ENCODE measurements around the gene FCMR.

FCMR gene

DNA sequence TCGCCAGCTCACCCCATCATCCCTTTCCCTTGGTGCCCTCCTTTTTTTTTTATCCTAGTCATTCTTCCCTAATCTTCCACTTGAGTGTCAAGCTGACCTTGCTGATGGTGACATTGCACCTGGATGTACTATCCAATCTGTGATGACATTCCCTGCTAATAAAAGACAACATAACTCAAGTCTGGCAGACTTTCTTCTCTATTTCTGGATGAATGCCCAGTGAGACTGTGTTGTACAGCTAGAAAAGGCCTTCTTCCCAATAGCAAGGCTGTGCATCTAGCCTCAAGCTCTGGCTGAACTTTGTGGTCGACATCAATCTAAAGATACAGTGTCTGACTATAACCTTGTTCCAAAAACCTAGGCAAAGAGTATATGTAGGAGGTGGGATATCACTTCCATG, 18.1 kb downstream of the FCMR start:
- DNase-seq (ENCODE audit: low read depth in 2 of 2, low spot score in 1 of 2): no peak

DNA sequence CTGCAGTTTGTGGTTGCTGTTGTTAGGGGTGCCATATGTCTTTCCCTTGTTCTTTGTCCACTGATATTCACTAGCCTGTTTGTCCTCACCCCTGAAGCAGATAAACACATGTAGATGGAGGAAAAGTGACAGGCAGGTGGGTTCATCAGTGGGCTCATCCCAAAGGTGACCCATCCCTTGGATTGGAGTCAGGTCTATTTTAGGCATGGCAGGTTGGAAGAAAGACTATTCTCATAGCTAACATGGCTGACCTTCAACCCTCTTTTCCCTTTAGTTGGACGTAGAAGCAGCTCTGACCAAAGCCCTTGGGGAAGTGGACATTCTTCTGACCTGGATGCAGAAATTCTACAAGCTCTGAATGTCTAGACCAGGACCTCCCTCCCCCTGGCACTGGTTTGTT, 19.0 kb downstream of the FCMR start:
- DNase-seq (ENCODE audit: low read depth in 2 of 2, low spot score in 1 of 2): no peak

DNA sequence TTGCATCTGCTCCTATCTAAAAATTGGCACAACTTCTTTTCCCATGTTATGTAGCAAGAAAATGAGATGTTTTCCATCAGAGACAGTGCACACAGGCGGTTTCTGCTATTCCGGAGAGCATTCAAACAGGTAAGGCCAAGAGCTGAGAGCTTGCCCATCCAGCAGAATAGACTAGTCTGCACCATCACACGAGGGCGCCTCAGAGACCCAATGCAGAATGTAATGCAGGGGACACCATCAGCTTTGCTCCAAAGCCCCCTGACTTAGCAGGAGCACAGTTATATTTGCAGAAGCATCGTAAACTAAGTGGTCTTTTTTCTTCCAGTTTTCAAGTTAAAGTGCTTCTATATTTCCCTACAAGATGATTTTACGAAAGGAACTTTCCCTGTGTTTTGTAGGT, 19.8 kb downstream of the FCMR start:
- no peak for DNase-seq (ENCODE audit: low read depth in 2 of 2, low spot score in 1 of 2)

DNA sequence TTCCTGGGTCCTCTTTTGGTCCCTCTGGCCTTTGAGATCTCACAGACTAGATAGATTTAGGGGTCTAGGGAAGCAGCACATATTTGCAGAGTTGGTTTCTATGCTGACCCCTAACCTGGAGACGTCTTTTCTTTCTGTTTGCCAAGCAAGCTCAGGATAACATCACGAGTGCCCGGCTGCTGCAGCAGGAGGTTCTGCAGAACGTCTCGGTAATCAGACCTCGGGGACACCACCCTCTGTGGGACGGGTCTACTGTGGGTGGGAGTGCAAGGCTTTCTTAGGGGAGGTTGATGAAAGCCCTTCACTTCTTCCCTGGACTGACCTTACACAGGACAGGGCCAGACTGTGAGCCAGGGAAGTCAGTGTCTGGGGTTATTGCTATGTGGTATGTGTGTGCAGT, 21.6 kb downstream of the FCMR start:
- no peak for DNase-seq (ENCODE audit: low read depth in 2 of 2, low spot score in 1 of 2)

DNA sequence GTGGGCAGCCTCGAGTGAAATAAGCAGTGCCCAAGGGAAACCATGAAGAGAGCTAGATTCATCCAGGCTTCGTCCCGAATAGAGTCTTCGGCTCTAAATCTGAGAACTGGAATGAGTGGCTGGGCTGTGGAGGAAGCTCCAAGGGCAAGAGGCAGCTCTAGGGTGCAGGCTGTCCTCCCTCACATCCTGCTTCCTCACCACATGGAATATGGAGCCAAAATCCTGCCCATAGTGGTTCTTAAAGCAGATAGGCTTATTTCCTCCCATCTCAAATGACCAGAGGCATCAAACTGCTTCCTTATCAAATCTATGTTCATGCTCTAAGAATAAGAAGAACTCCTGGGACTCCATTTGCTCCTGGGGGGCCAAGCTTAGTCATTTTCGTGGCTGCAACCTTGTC, 22.0 kb downstream of the FCMR start:
- DNase-seq (ENCODE audit: low read depth in 2 of 2, low spot score in 1 of 2): no peak

DNA sequence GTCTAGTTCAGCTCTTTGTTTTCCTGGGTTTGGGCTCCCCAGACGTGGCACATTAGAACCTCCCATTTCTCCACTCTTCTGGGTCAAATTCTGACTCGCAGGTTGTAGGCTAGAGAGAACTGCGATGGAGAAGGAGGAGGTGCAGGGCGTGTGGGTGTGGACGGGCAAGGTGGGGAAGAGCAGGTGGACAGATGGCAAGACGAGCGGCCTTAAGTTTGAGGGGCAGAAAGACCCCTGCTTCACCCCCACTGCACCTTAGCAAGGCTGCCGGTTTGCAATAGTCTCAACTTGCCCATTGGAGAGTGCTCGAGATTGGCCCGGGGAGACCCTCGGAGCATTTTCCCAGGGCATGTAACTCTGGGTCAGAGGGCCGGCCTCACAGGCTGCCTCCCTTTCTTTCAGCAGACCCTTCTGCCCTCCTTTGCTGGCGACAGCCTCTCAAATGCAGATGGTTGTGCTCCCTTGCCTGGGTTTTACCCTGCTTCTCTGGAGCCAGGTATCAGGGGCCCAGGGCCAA, 22.8 kb downstream of the FCMR start:
- DNase-seq (ENCODE audit: low read depth in 2 of 2, low spot score in 1 of 2): no peak

DNA sequence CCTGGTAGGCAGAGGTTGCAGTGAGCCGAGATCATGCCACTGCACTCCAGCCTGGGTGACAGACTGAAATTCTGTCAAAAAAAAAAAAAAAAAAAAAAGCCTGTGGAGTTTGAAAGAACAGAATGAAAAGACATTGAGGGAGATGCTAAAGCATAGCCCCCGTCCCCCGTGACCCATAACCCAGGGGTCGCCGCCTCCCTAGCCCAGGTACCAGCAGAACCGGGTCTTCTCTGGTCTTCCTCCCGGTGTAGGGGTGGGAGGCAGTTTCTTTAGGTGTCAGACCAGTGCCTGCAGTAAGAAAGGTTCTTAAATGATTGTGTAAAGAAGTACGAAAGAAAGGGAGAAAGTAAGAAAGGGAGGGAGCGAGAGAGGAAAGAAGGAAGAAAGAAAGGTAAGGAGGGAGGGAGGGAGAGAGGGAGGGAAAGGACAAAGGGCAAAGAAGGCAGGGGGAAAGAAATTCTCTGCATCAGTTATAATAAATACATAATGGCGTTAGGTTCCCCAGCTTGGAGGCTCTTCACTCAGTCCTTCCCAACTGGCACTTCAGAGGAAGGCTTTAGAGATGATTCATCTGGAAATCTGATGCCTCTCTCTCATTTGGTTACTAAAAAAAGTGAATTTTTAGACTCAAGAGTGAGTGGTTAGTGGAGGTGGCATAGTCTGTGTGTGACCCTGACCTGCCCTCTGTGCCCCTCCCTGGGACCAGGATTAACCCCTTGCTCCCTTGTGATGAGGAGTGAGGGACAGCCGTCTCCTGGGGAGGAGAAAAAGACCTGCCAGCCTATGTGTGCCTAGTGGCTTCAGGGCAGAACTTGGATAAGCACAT, 23.4 kb downstream of the FCMR start:
- no peak for DNase-seq (ENCODE audit: low read depth in 2 of 2, low spot score in 1 of 2)

DNA sequence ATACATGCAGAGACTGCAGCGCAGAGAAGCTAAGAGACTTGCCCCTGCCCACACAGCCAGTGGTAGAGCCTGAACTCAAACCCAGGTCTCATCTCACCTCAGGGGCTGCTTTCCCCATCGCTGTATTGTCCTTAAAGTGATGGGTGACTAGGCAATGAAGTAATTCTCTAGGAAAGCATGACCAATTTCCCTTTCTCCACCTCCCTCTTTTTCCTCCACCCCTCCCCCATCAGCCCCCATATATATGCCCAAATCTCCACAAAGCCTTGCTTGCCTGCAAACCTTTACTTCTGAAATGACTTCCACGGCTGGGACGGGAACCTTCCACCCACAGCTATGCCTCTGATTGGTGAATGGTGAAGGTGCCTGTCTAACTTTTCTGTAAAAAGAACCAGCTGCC, 24.6 kb downstream of the FCMR start, which contains the start of gene IL24:
TSS of gene IL24 (plus strand) at position 269 of the 400 bp plus-strand sequence. CDS start 390 bp downstream, outside the sequence.
- DNase-seq (ENCODE audit: low read depth in 2 of 2, low spot score in 1 of 2): no peak

DNA sequence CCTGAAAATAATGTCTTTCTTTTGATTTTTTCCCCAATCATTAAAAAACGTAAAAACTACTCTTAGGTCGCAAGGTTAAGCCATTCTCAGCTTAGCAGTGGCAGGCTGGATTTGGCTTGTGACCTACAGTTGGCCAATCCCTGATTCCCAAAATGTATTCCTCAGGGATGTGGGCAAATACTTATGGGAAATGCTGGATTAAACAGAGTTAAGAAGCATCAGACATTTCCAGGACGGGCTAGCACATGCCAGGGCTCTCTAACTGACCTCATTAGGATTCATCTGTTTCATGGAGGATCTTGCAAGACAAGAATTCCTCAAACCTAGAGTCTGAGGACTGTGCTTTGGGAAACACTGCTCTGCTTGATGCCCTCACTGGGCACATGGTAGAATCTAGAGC, 25.5 kb downstream of the FCMR start:
- DNase-seq (ENCODE audit: low read depth in 2 of 2, low spot score in 1 of 2): no peak

DNA sequence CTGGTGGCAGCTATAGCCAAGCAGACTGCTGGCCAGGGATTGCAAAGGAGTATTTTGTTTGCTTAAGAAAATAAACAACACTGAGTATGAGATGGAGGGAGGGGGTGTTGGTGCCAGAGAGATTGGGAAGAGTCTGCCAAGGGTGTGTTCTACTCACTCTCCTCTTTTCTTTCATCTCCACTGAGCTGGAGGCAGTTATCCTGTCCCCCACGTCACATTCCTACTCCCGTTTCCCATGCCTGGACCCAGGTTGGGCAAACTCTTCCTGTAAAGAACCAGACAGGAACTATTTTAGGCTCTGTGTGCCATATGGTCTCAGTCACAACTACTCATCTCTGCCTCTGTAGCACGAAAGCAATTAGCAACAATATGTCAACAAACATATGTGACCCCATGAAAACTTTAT, 25.9 kb downstream of the FCMR start:
- no peak for DNase-seq (ENCODE audit: low read depth in 2 of 2, low spot score in 1 of 2)

DNA sequence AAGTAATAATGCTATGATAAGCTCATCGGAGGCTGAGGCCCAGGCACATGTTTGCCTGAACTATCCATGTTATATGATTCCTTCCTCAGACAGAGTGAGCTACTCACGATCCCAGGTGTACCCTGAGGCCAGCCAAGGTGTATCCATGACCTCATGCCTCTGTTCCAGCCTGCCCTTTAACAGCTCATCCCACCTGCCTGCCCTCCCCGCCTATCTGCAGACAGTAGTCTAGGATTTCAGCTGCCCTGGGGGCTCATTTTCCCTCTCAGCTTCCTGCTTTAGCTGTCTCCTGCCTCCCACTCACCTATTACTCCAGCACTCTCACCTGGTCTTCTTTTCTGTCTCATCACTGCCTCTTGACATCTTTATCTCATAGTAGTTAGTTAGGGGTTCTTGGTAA, 26.4 kb downstream of the FCMR start:
- no peak for DNase-seq (ENCODE audit: low read depth in 2 of 2, low spot score in 1 of 2)

DNA sequence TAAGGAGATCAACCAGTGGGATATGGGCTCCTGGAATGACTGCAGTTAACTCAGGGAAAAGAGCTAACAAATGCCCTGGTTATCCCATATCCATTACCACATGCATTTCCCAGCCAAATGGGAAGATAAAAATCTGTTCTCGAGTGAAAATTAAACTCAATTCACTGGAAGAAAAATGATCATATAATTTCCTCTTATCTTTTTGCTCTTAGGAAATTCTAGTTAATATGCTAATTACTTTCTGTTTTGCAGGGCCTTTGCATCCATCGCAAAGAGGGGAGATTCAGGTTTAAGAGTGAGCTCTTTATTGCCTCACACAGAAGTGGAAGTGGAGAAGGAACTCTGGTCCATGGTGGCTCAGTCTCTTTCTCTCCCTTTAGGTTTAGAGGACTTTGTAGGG, 28.4 kb downstream of the FCMR start:
- DNase-seq (ENCODE audit: low read depth in 2 of 2, low spot score in 1 of 2): no peak

DNA sequence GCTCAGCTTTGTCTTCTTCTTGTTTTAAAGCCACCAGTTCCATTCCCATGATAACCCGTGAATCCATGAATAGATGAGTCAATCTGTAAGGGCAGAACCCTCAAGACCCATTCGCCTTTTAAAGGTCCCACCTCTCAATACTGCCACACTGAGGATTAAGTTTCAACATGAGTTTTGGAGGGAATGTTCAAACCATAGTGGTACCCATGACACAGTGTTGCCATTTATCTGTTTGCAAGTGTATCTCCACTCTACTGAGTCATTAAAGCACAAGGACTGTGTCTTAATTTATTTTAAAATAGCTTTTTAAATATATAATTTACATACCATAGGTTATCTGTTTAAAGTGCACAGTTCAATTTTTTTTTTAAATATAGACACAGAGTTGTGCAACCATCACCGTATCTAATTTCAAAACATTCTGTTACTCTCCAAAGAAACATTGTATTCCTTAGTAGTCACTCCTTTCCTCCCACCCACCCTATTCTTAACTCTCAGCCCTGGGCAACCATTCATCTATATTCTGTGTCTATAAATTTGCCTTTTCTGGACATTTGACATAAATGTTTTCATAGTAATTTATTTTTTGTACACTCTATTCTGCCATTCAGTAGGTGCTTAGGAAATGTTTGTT, 29.3 kb downstream of the FCMR start:
- DNase-seq (ENCODE audit: low read depth in 2 of 2, low spot score in 1 of 2): no peak

DNA sequence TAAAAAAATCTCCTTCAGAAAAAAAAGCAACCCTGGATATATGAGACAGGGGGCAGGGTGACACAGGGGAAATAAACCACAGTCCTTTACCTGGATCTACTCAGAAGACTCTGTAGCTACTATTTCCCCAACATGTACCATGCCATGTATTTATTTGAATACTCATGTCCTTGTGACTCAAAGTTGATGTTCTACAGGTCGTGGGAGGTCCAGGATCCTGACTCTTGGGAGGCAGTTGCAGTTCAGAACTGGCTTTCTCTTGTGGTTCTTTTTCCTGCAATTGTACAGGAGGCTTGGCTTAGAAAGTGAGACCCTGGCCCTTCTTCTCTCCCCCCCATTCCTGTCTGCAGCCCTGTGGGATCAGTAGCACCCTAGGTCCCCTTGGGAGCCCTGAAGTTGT, 30.3 kb downstream of the FCMR start:
- no peak for DNase-seq (ENCODE audit: low read depth in 2 of 2, low spot score in 1 of 2)

DNA sequence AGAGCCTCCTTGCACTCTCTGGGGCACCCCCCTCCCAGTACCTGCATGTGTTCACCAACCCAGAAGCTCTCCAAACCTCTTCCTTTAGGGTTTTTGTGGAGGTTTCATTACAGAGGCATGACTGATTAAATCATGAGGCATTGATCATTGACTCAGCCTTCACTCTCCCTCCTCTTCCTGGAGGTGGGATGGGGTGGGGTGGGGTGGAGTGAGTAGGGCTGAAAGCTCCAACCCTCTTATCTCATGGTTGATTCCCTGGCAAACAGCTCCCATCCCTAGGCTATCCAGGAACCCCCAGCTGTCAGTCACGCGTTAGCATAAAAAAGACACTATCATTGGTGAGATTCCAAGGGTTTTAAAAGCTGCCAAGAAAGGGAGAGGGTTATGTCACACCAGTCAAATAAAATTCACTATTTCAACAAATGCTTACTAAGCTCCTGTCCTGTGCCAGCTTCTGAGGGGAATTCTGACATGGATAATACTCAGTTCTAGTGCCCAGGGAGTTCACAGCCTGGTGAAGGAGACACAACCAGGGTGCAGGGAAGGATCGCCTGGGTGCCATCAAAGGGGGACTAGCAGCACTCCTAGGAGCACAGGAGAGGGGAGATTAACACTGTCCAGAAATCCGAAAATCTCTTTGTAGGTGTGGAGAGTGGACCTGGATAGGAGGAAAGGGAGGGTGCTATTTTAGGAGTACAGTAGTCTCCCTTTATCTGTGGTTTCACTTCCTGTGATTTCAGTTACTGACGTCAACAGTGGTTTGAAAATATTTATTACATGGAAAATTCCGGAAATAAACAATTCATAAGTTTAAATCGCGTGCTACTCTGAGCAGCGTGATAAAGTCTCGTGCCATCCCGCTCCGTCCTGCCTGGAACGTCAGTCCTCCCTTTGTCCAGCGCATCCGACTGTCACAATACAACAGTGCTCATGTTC, 31.3 kb downstream of the FCMR start:
- no peak for DNase-seq (ENCODE audit: low read depth in 2 of 2, low spot score in 1 of 2)

DNA sequence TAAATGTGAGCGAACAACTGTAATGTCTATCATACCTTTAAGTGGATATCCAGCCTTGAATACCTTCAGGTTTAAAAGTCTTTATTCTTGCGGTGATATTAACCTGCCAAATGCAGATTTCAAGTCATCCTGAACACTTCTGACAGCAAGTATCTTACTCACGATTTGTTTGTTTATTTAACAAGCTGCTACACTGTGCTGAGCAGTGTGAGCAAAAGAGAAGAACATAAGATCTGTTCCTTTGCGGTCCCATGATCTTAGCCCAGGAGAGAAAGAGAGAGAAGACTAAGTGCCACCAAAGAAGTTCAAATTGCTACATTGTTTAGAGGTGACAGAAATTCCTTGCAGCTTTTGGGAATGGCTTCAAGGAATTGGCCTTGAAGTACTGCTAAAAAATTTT, 34.0 kb downstream of the FCMR start:
- DNase-seq (ENCODE audit: low read depth in 2 of 2, low spot score in 1 of 2): no peak

DNA sequence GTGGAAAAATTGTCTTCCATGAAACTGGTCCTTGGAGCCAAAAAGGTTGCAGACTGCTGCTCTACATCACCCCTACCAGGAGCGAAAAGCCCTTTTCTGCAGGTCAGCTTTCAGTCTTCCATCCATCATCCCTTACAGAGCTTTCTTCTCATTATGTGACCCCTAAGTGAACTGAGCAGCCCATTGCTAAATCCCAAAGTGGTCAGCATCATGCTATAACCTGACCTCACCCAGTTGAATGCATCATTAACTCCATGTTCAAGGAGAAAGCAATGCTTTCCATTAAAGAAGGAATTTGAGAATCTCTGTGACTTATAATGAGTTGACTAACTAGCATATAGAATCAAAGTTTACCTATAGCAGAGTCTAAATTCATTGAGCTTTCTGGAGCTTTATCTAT, 34.9 kb downstream of the FCMR start:
- no peak for DNase-seq (ENCODE audit: low read depth in 2 of 2, low spot score in 1 of 2)

DNA sequence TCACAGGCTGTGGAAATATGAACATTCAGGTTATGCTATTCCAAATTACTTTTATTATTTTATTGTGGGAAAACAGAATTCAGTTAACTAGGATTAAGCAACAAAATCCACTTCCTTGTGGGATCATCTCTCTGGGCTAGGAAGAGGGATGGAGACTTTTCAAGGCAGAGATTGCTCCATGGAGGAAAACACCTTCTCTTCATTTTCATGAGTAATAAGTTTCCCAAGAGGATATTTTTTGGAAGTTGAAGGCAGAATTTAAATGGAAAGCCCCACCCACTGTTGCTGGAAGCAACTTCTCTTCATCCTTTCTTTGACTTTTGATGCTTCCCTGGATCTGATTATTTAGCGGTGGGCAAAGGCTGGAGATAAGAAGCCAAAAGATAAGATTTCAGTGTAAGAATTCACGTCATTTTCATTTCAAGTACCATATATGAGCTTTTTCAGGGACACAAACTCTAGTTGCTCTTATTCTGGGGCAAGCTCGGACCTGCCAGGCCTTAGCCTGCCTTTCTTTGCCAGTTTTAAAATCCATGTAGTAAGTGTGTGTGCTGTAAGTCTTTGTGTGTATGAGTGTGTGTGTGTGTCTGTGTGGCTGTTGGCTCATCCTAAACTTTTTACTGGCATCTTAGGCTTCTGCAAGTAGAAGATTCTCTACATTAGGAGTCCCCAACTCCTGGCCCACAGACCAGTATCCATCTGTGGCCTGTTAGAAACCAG, 36.2 kb downstream of the FCMR start:
- DNase-seq (ENCODE audit: low read depth in 2 of 2, low spot score in 1 of 2): no peak

DNA sequence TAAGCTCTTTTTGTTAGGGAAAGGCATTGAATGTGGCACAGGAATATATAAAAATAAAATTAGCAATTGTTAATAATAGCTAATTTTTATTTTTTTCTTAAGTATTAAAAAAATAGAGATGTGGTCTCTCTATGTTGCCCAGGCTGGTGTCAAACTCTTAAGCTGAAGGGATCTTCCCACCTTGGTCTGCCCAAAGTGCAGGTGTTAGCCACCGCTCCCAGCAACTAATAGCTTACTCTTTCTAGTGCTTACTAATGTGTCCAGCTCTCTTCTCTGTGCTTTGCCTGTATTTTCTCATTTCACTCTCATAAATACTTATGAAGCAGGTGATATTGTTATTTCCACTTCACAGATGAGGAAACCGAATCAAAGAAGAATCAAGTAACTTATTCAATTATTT, 37.9 kb downstream of the FCMR start:
- no peak for DNase-seq (ENCODE audit: low read depth in 2 of 2, low spot score in 1 of 2)

DNA sequence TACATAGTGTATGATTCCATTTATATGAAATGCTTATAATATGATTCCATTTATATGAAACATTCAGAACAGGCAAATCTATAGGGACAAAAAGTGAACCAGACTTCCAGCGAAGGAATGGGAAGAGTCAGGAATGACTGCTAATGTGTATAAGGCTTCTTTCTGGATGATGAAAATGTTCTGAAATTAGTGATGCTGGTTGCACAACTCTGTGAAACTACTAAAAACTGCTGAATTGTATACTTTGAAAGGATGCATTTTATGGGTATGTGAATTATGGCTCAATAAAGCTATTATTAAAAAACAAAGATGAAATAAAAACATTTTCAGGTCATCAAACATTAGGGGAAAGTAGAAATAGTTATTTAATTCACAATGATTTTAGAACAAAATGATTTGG, 38.6 kb downstream of the FCMR start:
- no peak for DNase-seq (ENCODE audit: low read depth in 2 of 2, low spot score in 1 of 2)

DNA sequence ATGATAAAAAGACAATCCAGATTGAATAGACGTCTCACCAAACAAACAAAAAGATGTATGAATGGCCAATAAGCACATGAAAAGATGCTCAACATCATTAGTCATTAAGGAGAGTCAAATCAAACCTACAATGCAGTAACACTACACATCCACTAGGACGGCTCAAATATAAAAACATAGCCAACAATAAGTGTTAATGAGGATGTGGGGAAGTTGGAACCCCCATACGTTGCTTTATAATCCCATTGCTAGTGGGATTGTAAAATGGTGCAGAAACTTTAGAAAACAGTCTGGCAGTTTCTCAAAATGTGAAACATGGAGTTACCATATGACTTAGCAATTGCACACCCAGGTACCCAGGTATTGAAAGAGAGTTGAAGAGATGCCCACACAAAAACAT, 39.2 kb downstream of the FCMR start:
- DNase-seq (ENCODE audit: low read depth in 2 of 2, low spot score in 1 of 2): no peak

All from stimulated activated CD8-positive, alpha-beta memory T cell treated with anti-CD3 and anti-CD28 coated beads, Interleukin-4, amount 100 ng/mL, for 4 hours (primary cell).